H9 (cell line): ENCODE results near the gene DEFB123. TPM values are rescaled to one million over a fixed set of nuclear protein-coding genes. Genes with fewer than 3 reads are reported as not detected.

Source experiments
- DNase-seq: peaks from one replicate; pipeline ENCODE4 v3.0.0-alpha.2; 2017
- H2AFZ ChIP-seq: one replicate; pipeline ENCODE4 v1.6.1; 2013; ENCODE audit warnings: mild to moderate bottlenecking, low read length, control low read depth, moderate library complexity
- H2AK5ac ChIP-seq: 2 replicates; pipeline ENCODE4 v1.6.1; 2013; ENCODE audit warnings: low read length, control low read depth, mixed read lengths; ENCODE audit not compliant: insufficient read length
- H2BK120ac ChIP-seq: one replicate; pipeline ENCODE4 v1.6.1; 2013; ENCODE audit warnings: low read depth, mild to moderate bottlenecking, low read length, control low read depth, inconsistent platforms; ENCODE audit not compliant: poor library complexity, severe bottlenecking
- H2BK12ac ChIP-seq: 2 replicates; pipeline ENCODE4 v1.6.1; 2013; ENCODE audit warnings: low read length, control low read depth, mixed read lengths, low read depth; ENCODE audit not compliant: insufficient read length
- H2BK15ac ChIP-seq: 2 replicates; pipeline ENCODE4 v1.6.1; 2013; ENCODE audit warnings: low read depth, low read length, control low read depth
- H2BK20ac ChIP-seq: one replicate; pipeline ENCODE4 v1.6.1; 2013; ENCODE audit warnings: low read depth, mild to moderate bottlenecking, low read length, control low read depth, inconsistent platforms; ENCODE audit not compliant: poor library complexity, severe bottlenecking
- H2BK5ac ChIP-seq: 2 replicates; pipeline ENCODE4 v1.6.1; 2013; ENCODE audit warnings: low read length, control low read depth, mixed read lengths; ENCODE audit not compliant: insufficient read length
- H3K14ac ChIP-seq: 2 replicates; pipeline ENCODE4 v1.6.1; 2013; ENCODE audit warnings: low read length, control low read depth; ENCODE audit not compliant: insufficient read depth
- H3K18ac ChIP-seq: 2 replicates; pipeline ENCODE4 v1.6.1; 2013; ENCODE audit warnings: low read depth, mild to moderate bottlenecking, mixed read lengths, low read length, control low read depth; ENCODE audit not compliant: insufficient read length
- H3K23ac ChIP-seq: 2 replicates; pipeline ENCODE4 v1.6.1; 2013; ENCODE audit warnings: low read length, control low read depth, mixed read lengths, low read depth; ENCODE audit not compliant: insufficient read length
- H3K23me2 ChIP-seq: 2 replicates; pipeline ENCODE4 v1.6.1; 2013; ENCODE audit warnings: low read depth, mild to moderate bottlenecking, mixed read lengths, low read length, control low read depth; ENCODE audit not compliant: insufficient read length, poor library complexity, severe bottlenecking
- H3K27ac ChIP-seq: 2 replicates; pipeline ENCODE4 v1.5.1; 2013; ENCODE audit warnings: low read length, control low read depth, mixed read lengths, low read depth; ENCODE audit not compliant: insufficient read length
- H3K27me3 ChIP-seq: 2 replicates; pipeline ENCODE4 v1.6.1; 2013; ENCODE audit warnings: low read length, control low read depth, inconsistent platforms; ENCODE audit not compliant: insufficient read depth
- H3K4ac ChIP-seq: 2 replicates; pipeline ENCODE4 v1.6.1; 2013; ENCODE audit warnings: low read depth, mild to moderate bottlenecking, control low read depth, inconsistent platforms, low read length, moderate library complexity
- H3K4me1 ChIP-seq: 2 replicates; pipeline ENCODE4 v1.6.1; 2013; ENCODE audit warnings: low read length, control low read depth, inconsistent platforms; ENCODE audit not compliant: insufficient read depth
- H3K4me2 ChIP-seq: 2 replicates; pipeline ENCODE4 v1.6.1; 2013; ENCODE audit warnings: low read length, control low read depth, mixed read lengths; ENCODE audit not compliant: insufficient read length, insufficient read depth
- H3K56ac ChIP-seq: 2 replicates; pipeline ENCODE4 v1.6.1; 2013; ENCODE audit warnings: low read depth, mild to moderate bottlenecking, mixed read lengths, low read length, control low read depth; ENCODE audit not compliant: insufficient read length
- H3K79me1 ChIP-seq: 2 replicates; pipeline ENCODE4 v1.6.1; 2013; ENCODE audit warnings: low read depth, mild to moderate bottlenecking, moderate library complexity, low read length, control low read depth, inconsistent platforms; ENCODE audit not compliant: insufficient read depth, poor library complexity, severe bottlenecking
- H3K79me2 ChIP-seq: 2 replicates; pipeline ENCODE4 v1.6.1; 2013; ENCODE audit warnings: low read length, control low read depth, inconsistent platforms; ENCODE audit not compliant: insufficient read depth
- H3K9ac ChIP-seq: 2 replicates; pipeline ENCODE4 v1.6.1; 2013; ENCODE audit warnings: low read length, control low read depth, mixed read lengths; ENCODE audit not compliant: insufficient read length; ENCODE audit errors: extremely low read depth
- H3K9me3 ChIP-seq: one replicate; pipeline ENCODE4 v1.6.1; 2013; ENCODE audit warnings: low read depth, low read length, inconsistent platforms; ENCODE audit not compliant: control insufficient read depth
- H3T11ph ChIP-seq: one replicate; pipeline ENCODE4 v1.6.1; 2013; ENCODE audit warnings: mild to moderate bottlenecking, low read length, control low read depth, inconsistent platforms
- H4K20me1 ChIP-seq: one replicate; pipeline ENCODE4 v1.6.1; 2013; ENCODE audit not compliant: control insufficient read depth, insufficient read length, insufficient read depth
- H4K5ac ChIP-seq: 2 replicates; pipeline ENCODE4 v1.6.1; 2013; ENCODE audit warnings: low read depth, mild to moderate bottlenecking, mixed read lengths, low read length, control low read depth; ENCODE audit not compliant: insufficient read length
- H4K8ac ChIP-seq: replicated peaks from 2 replicates; pipeline ENCODE4 v1.6.1; 2013; ENCODE audit warnings: low read length, control low read depth, mixed read lengths, low read depth; ENCODE audit not compliant: insufficient read length
- H4K91ac ChIP-seq: 2 replicates; pipeline ENCODE4 v1.6.1; 2013; ENCODE audit warnings: low read depth, mild to moderate bottlenecking, moderate library complexity, mixed read lengths, low read length, control low read depth; ENCODE audit not compliant: insufficient read length
- H3K27ac Mint-ChIP-seq, 3 experiments: 2 replicates in 2 of 3; 3 replicates in 1 of 3; pipeline ENCODE4 v1.8.0; 2020 to 2021; ENCODE audit warnings: mixed read lengths in 3 of 3, mild to moderate bottlenecking in 1 of 3, moderate library complexity in 1 of 3
- H3K27me3 Mint-ChIP-seq: 2 replicates; pipeline ENCODE4 v1.8.0; 2021; ENCODE audit warnings: low read depth, mild to moderate bottlenecking, moderate library complexity, mixed read lengths
- H3K36me3 Mint-ChIP-seq, 3 experiments: 2 replicates in 2 of 3; 3 replicates in 1 of 3; pipeline ENCODE4 v1.8.0; 2020 to 2021; ENCODE audit warnings: low read depth in 3 of 3, mixed read lengths in 3 of 3; ENCODE audit not compliant: insufficient read depth in 1 of 3
- H3K4me1 Mint-ChIP-seq, 2 experiments: 2 replicates each; pipeline ENCODE4 v1.8.0; 2020; ENCODE audit warnings: mixed read lengths in 2 of 2
- H3K4me3 Mint-ChIP-seq, 2 experiments: 2 replicates in 1 of 2; 3 replicates in 1 of 2; pipeline ENCODE4 v1.8.0; 2020 to 2021; ENCODE audit warnings: mild to moderate bottlenecking in 2 of 2, mixed read lengths in 2 of 2, moderate library complexity in 1 of 2
- H3K9me3 Mint-ChIP-seq, 2 experiments: 2 replicates in 1 of 2; 3 replicates in 1 of 2; pipeline ENCODE4 v1.8.0; 2020; ENCODE audit warnings: mild to moderate bottlenecking in 2 of 2, mixed read lengths in 2 of 2, moderate library complexity in 1 of 2
- WGBS: extraction: QIAGEN DNeasy Blood & Tissue Kit; methylation state at CpG from one replicate; pipeline ENCODE4 v1.1.7; 2013; ENCODE audit warnings: missing lambda C conversion rate, low lambda C conversion rate, mixed read lengths; ENCODE audit not compliant: insufficient read length; ENCODE audit errors: extremely low coverage; 5-methylcytosine and 5-hydroxymethylcytosine counted together
- total RNA-seq: library from RNA; stranded (reverse); gene quantifications from 2 replicates; pipeline ENCODE4 v1.2.1, GENCODE V29; 2021
- TF ChIP-seq, protein P1 (sequence below): fragments of 200-600 bp; sonication (generic); conservative IDR thresholded peaks from 3 replicates; pipeline ENCODE4 v1.8.0; 2021; ENCODE audit warnings: antibody characterized with exemption, mild to moderate bottlenecking

The DEFB123 gene
- total RNA-seq, 1 experiment from 2014 or later: not detected

DNA sequence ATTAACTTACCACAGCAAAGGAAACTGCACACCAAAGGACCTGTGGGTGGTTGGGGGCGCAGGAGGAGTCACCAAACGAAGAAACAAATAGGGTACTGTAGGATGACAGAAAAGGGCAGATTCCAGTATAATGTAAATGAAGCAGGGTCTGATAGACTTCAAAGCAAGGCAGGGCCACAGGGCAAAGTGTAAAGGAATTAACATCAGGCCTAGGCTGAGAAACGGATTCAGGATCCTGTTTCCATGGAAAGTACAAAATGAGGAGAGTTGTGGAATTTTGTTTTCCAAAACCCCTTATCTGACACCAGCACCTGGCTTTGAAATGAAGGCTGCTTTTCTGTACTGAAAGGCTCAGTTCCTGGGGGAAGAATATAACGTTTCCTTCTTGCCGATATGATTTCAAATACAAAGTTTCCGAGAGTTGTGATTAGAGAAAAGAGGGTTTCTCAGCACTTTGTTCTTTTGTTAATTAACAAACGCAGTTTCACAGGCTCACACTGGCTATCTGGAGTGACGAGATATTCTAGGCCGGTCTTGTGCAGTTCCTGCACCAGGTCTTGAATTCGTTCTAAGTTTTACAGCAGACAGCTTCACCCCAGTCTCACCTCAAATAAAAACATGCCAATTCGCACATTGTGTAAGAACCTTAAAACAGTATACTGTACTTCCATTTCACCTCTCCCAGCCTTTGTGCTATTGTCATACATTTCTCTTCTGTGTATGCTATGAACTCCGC lies 5.8 kb downstream of the DEFB123 start:
- H2BK120ac ChIP-seq: no peak overlapping the region
- H3K14ac ChIP-seq: no peak overlapping the region
- H2BK15ac ChIP-seq: no peak overlapping the region
- H3K4me1 ChIP-seq: no peaks in the 10 kb centered on the region
- Mint-ChIP-seq H3K4me1 (no peaks in the 10 kb centered on the region), H3K4me3 (no peak overlapping the region), H3K27ac (no peak overlapping the region), H3K27me3 (peaks cover 8% of the 10 kb centered on the region), H3K36me3 (peaks cover 6 to 46% (median 11%) of the 10 kb centered on the region in 3 experiments; a peak in 6 of 7 replicates), H3K9me3 (peaks cover 87 to 90% of the 10 kb centered on the region in 2 experiments)
- H3K9ac ChIP-seq: no peak overlapping the region
- H4K20me1 ChIP-seq: no peaks in the 10 kb centered on the region
- no peaks in the 10 kb centered on the region for H3K79me1 ChIP-seq
- no peak overlapping the region for H2AFZ ChIP-seq
- H3K18ac ChIP-seq: no peak overlapping the region
- no CpG with 5 or more reads among the region's 12 CpGs for WGBS
- no peak overlapping the region for H2BK12ac ChIP-seq
- no peak for DNase-seq
- no peak overlapping the region for H4K8ac ChIP-seq
- no peaks in the 10 kb centered on the region for H3K79me2 ChIP-seq
- no peak overlapping the region for H3K4me2 ChIP-seq
- H3K4ac ChIP-seq: no peak overlapping the region
- H3K27me3 ChIP-seq: no peaks in the 10 kb centered on the region
- H3K23ac ChIP-seq: no peak overlapping the region
- no peaks in the 10 kb centered on the region for H3K23me2 ChIP-seq
- H3K9me3 ChIP-seq: peaks cover 68% of the 10 kb centered on the region
- no peak overlapping the region for H3K27ac ChIP-seq
- H2AK5ac ChIP-seq: no peak overlapping the region
- no peak overlapping the region for H4K5ac ChIP-seq
- no peak overlapping the region for H3K56ac ChIP-seq
- H2BK20ac ChIP-seq: no peak overlapping the region
- H2BK5ac ChIP-seq: no peak overlapping the region
- H3T11ph ChIP-seq: no peak overlapping the region
- TF ChIP-seq, protein P1, sequence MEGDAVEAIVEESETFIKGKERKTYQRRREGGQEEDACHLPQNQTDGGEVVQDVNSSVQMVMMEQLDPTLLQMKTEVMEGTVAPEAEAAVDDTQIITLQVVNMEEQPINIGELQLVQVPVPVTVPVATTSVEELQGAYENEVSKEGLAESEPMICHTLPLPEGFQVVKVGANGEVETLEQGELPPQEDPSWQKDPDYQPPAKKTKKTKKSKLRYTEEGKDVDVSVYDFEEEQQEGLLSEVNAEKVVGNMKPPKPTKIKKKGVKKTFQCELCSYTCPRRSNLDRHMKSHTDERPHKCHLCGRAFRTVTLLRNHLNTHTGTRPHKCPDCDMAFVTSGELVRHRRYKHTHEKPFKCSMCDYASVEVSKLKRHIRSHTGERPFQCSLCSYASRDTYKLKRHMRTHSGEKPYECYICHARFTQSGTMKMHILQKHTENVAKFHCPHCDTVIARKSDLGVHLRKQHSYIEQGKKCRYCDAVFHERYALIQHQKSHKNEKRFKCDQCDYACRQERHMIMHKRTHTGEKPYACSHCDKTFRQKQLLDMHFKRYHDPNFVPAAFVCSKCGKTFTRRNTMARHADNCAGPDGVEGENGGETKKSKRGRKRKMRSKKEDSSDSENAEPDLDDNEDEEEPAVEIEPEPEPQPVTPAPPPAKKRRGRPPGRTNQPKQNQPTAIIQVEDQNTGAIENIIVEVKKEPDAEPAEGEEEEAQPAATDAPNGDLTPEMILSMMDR: no peak
- no peak overlapping the region for H4K91ac ChIP-seq
